ENCODE results near the gene CCDC110.

- TF ChIP-seq POLR2AphosphoS5 (IDR thresholded peaks at IDR 0.05) (no peak), CTCF (IDR thresholded peaks at IDR 0.05) (no peak)
These were observed 8.0 kb downstream of the CCDC110 start for GRCh38 chr4:185463541-185463940.
